ENCODE data around the gene TBC1D22A. TPM values are rescaled to one million over a fixed set of nuclear protein-coding genes. Genes with fewer than 3 reads are reported as not detected.

The TBC1D22A gene
- total and polyA plus RNA-seq, 10 of the 15 experiments (the other 5 are each of a cell fraction or from before 2014, with no cell fraction given): 0.63 to 44.7 (median 27.4) TPM

GRCh38 chr22:46900549-46900948 lies 138.1 kb downstream of the TBC1D22A start:
- ChIA-PET POLR2A (no interaction called here), RAD21 (ENCODE audit: unreplicated experiment) (no interaction called here), SMC1A (ENCODE audit: uncharacterized antibody, unreplicated experiment) (interaction anchor here (0.6 kb wide), 1 partner anchor 89 kb away, joined by 3 read pairs; no protein-coding TSS in a partner anchor), CTCF (no interaction called here)
- Histone ChIP-seq H3K79me2 (ENCODE audit: control insufficient read depth, insufficient read depth, low read length) (no peaks in the 10 kb centered on the region; the same call in 1 of the 2 replicates), H3K4me1 (ENCODE audit: control insufficient read depth, insufficient read depth, low read length) (no peaks in the 10 kb centered on the region), H3K4me3 (no peak overlapping the region), H3K9ac (ENCODE audit: control insufficient read depth, insufficient read depth, low read length) (no peak overlapping the region), H2AFZ (ENCODE audit: control insufficient read depth, low read depth, low read length) (no peak overlapping the region), H3K27ac (ENCODE audit: control insufficient read depth, insufficient read depth) (no peak overlapping the region), H3K9me3 (replicated peaks; ENCODE audit: control insufficient read depth, insufficient read depth, low read length) (no peaks in the 10 kb centered on the region), H3K27me3 (replicated peaks in 1 of 2; ENCODE audit: control insufficient read depth in 2 of 2, insufficient read depth in 2 of 2, low read length in 1 of 2) (no peaks in the 10 kb centered on the region), H3K4me2 (ENCODE audit: control insufficient read depth, insufficient read depth) (no peak overlapping the region), H3K36me3 (ENCODE audit: control insufficient read depth in 2 of 2, insufficient read depth in 2 of 2, low read length in 1 of 2) (peaks cover 21 to 30% of the 10 kb centered on the region in 2 experiments), H4K20me1 (ENCODE audit: control insufficient read depth, insufficient read depth) (no peaks in the 10 kb centered on the region)
- no peak for TF ChIP-seq SMARCA5 (IDR thresholded peaks at IDR 0.05)
- TF ChIP-seq NFYB (IDR thresholded peaks at IDR 0.05; ENCODE audit: insufficient read depth, low read depth, low read length): no peak
- TF ChIP-seq ZNF217 (IDR thresholded peaks at IDR 0.05): no peak
- no peak for TF ChIP-seq MTA2 (IDR thresholded peaks at IDR 0.05; ENCODE audit: low read depth)
- TF ChIP-seq TCF3 (IDR thresholded peaks at IDR 0.05; ENCODE audit: borderline replicate concordance, insufficient read depth, low read depth, low read length): no peak
- no peak for TF ChIP-seq MEF2A (IDR thresholded peaks at IDR 0.05; ENCODE audit: insufficient read depth, low read depth, low read length)
- TF ChIP-seq YY1 (IDR thresholded peaks at IDR 0.05; ENCODE audit: low read depth, low read length): no peak
- TF ChIP-seq JUNB (IDR thresholded peaks at IDR 0.05): no peak
- no peak for TF ChIP-seq SUPT20H (IDR thresholded peaks at IDR 0.05; ENCODE audit: borderline replicate concordance, control insufficient read depth, low read depth, low read length)
- no peak for TF ChIP-seq USF1 (IDR thresholded peaks at IDR 0.05; ENCODE audit: borderline replicate concordance, extremely low read length, insufficient read depth, low read depth, low read length)
- TF ChIP-seq SMAD1 (IDR thresholded peaks at IDR 0.05; ENCODE audit: low read depth, partially characterized antibody): no peak
- no peak for TF ChIP-seq REST (IDR thresholded peaks at IDR 0.05; ENCODE audit: low read depth, low read length)
- TF ChIP-seq RAD51 (IDR thresholded peaks at IDR 0.05): no peak
- no peak for TF ChIP-seq HCFC1 (IDR thresholded peaks at IDR 0.05; ENCODE audit: low read length)
- no peak for TF ChIP-seq ZNF622 (IDR thresholded peaks at IDR 0.05)
- no peak for TF ChIP-seq FOXK2 (IDR thresholded peaks at IDR 0.05)
- TF ChIP-seq NFXL1 (IDR thresholded peaks at IDR 0.05; ENCODE audit: borderline replicate concordance): no peak
- no peak for TF ChIP-seq BCL3 (IDR thresholded peaks at IDR 0.05; ENCODE audit: borderline replicate concordance, insufficient read depth, low read depth, low read length, poor library complexity, severe bottlenecking)
- TF ChIP-seq USF2 (IDR thresholded peaks at IDR 0.05; ENCODE audit: borderline replicate concordance, low read depth, low read length): no peak
- no peak for ATAC-seq
- BruUV-seq (replicated peaks): no TSS peak
- FAIRE-seq: no peak
- intact Hi-C loops (cut with micrococcal nuclease; ENCODE audit: unreplicated experiment): no loop called here
- WGBS (ENCODE audit: insufficient coverage, insufficient replicate concordance, low lambda C conversion rate, missing lambda C conversion rate): 88% methylated on average over 5 of the region's 5 CpGs
- DNase-seq (ENCODE audit: low read depth, low spot score): no peak
- in situ Hi-C loops (cut with MboI): no loop called here

Data from GM12878 (cell line).